DND-41 (cell line): ENCODE measurements around the gene MICAL3.

Experiments used
- CTCF ChIP-seq: IDR thresholded peaks from 2 replicates; pipeline ENCODE4 v1.5.1; 2012; ENCODE audit warnings: borderline replicate concordance, low read length, moderate library complexity, mild to moderate bottlenecking; ENCODE audit not compliant: poor library complexity, severe bottlenecking; ENCODE audit errors: extremely low read depth
- EZH2 ChIP-seq: IDR thresholded peaks from 3 replicates; pipeline ENCODE4 v1.6.1; 2012; ENCODE audit warnings: borderline replicate concordance, low read depth, mild to moderate bottlenecking, moderate library complexity, low read length, inconsistent platforms; ENCODE audit not compliant: severe bottlenecking

- TF ChIP-seq CTCF (no peak), EZH2 (no peak)
These were observed 195.8 kb downstream of the MICAL3 start for GRCh38 chr22:17828502-17829080.
